22Rv1 (cell line): Measurements from ENCODE around the gene AP1B1.

Experiments used
- ZFX ChIP-seq: fragments of 450-650 bp; IDR thresholded peaks from 2 replicates; pipeline ENCODE4 v1.6.1; 2017; ENCODE audit warnings: antibody characterized with exemption, borderline replicate concordance
- TF ChIP-seq, protein P1 (sequence below): fragments of 450-650 bp; IDR thresholded peaks from 2 replicates; pipeline ENCODE4 v1.5.1; 2017; ENCODE audit warnings: mild to moderate bottlenecking

GRCh38 chr22:29305836-29306174 is 82.6 kb downstream of the AP1B1 start:
- TF ChIP-seq, protein P1, sequence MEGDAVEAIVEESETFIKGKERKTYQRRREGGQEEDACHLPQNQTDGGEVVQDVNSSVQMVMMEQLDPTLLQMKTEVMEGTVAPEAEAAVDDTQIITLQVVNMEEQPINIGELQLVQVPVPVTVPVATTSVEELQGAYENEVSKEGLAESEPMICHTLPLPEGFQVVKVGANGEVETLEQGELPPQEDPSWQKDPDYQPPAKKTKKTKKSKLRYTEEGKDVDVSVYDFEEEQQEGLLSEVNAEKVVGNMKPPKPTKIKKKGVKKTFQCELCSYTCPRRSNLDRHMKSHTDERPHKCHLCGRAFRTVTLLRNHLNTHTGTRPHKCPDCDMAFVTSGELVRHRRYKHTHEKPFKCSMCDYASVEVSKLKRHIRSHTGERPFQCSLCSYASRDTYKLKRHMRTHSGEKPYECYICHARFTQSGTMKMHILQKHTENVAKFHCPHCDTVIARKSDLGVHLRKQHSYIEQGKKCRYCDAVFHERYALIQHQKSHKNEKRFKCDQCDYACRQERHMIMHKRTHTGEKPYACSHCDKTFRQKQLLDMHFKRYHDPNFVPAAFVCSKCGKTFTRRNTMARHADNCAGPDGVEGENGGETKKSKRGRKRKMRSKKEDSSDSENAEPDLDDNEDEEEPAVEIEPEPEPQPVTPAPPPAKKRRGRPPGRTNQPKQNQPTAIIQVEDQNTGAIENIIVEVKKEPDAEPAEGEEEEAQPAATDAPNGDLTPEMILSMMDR: no peak
- TF ChIP-seq ZFX: no peak
